ENCODE results near the gene SETD1A.

DNA sequence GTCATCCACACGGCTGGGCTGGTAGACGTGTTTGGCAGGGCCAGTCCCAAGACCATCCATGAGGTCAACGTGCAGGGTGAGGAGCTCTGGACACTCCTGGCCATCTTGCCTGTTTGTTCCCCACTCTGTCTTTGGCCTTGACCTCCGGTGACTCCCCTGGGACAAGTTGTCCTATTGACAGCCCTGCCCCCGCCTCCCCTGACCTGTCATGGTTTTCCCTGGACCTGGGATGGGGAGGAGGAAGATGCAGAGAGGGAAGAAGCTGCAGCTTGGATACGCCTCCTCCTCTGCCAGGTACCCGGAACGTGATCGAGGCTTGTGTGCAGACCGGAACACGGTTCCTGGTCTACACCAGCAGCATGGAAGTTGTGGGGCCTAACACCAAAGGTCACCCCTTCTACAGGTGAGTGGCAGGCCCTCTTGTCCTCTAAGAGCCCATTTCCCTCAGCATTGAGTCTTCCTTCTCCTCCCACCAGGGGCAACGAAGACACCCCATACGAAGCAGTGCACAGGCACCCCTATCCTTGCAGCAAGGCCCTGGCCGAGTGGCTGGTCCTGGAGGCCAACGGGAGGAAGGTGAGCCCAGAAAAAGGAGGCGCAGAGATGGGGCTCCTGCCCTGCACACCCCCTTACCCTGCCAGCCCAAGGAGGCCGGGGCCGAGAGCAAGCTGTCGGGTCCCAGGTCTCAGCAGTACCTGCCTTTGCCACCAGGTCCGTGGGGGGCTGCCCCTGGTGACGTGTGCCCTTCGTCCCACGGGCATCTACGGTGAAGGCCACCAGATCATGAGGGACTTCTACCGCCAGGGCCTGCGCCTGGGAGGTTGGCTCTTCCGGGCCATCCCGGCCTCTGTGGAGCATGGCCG is 28.8 kb downstream of the SETD1A start:
- TF ChIP-seq CTCF (IDR thresholded peaks at IDR 0.05; ENCODE audit: low read depth, low read length): no peak
- TF ChIP-seq EZH2phosphoT487 (IDR thresholded peaks at IDR 0.05; ENCODE audit: low read depth): no peak
